Activated CD8-positive, alpha-beta memory T cell treated with anti-CD3 and anti-CD28 coated beads for 36 hours (primary cell): ENCODE results near the gene CCDC73. TPM values are rescaled to one million over a fixed set of nuclear protein-coding genes. Genes with fewer than 3 reads are reported as not detected.
"Not testable (repeated sequence)": the region's sequence is repeated elsewhere in the genome, so short reads cannot be mapped to it uniquely, and the experiment has no call there.

Experiments used
- CTCF ChIA-PET: fragments of 350-600 bp; sonication (Branson Sonifier 250); formaldehyde crosslinking; loops from one replicate; lab custom pipeline; 2021; ENCODE audit warnings: antibody characterized with exemption; lab: Charles Lee
- POLR2A ChIA-PET: fragments of 350-600 bp; sonication (Branson Sonifier 250); formaldehyde crosslinking; loops from one replicate; lab custom pipeline; 2021; ENCODE audit warnings: antibody characterized with exemption; lab: Charles Lee
- total RNA-seq, 2 experiments: library from RNA; stranded (reverse); gene quantifications; one replicate each; pipeline ENCODE4 v1.2.3, GENCODE V29; 2021

CCDC73 gene
- total RNA-seq, 2 experiments from 2014 or later, result 0.04 TPM

GRCh38 chr11:32817181-32817851 is 22.9 kb upstream of the CCDC73 start:
- ChIA-PET CTCF (no interaction called here), POLR2A (no interaction called here)

- POLR2A ChIA-PET, result no interaction called here
- CTCF ChIA-PET, result interaction anchor here (1.2 to 1.6 kb wide), 2 partner anchors 16 to 258 kb away, joined by 3 to 4 read pairs; no protein-coding TSS in a partner anchor
Observed at GRCh38 chr11:32809313-32809712, 14.9 kb upstream of the CCDC73 start.

- POLR2A ChIA-PET, result no interaction called here
- CTCF ChIA-PET, result no interaction called here
Observed at GRCh38 chr11:32796425-32796824, 2.0 kb upstream of the CCDC73 start.

GRCh38 chr11:32792948-32793475 is 1.4 kb downstream of the CCDC73 start:
- CTCF ChIA-PET, result interaction anchor here (1.0 to 1.4 kb wide), 2 partner anchors 16 to 469 kb away, joined by 3 read pairs; no protein-coding TSS in a partner anchor
- POLR2A ChIA-PET, result no interaction called here

GRCh38 chr11:32792111-32792947 is 2.1 kb downstream of the CCDC73 start:
- CTCF ChIA-PET, result interaction anchor here (0.7 to 1.4 kb wide), 3 partner anchors 17 to 469 kb away, joined by 3 read pairs; no protein-coding TSS in a partner anchor
- POLR2A ChIA-PET, result no interaction called here

- ChIA-PET POLR2A (no interaction called here), CTCF (no interaction called here)
Observed at GRCh38 chr11:32790916-32791315, 3.5 kb downstream of the CCDC73 start.

GRCh38 chr11:32786811-32787210 is 7.7 kb downstream of the CCDC73 start:
- ChIA-PET CTCF (no interaction called here), POLR2A (no interaction called here)

GRCh38 chr11:32785262-32785661 is 9.2 kb downstream of the CCDC73 start:
- CTCF ChIA-PET, result no interaction called here
- POLR2A ChIA-PET, result no interaction called here

- CTCF ChIA-PET, result no interaction called here
- POLR2A ChIA-PET, result no interaction called here
Observed at GRCh38 chr11:32781721-32782120, 12.7 kb downstream of the CCDC73 start.

GRCh38 chr11:32780839-32781238 is 13.6 kb downstream of the CCDC73 start:
- POLR2A ChIA-PET, CTCF ChIA-PET: not testable (repeated sequence)

GRCh38 chr11:32779136-32779535 is 15.3 kb downstream of the CCDC73 start:
- ChIA-PET CTCF (no interaction called here), POLR2A (no interaction called here)

- ChIA-PET CTCF (no interaction called here), POLR2A (no interaction called here)
Observed at GRCh38 chr11:32775908-32776307, 18.6 kb downstream of the CCDC73 start.

- CTCF ChIA-PET, result no interaction called here
- POLR2A ChIA-PET, result no interaction called here
Observed at GRCh38 chr11:32774081-32774480, 20.4 kb downstream of the CCDC73 start.

GRCh38 chr11:32772731-32773130 is 21.7 kb downstream of the CCDC73 start:
- CTCF ChIA-PET, result no interaction called here
- POLR2A ChIA-PET, result no interaction called here

- CTCF ChIA-PET, POLR2A ChIA-PET: not testable (repeated sequence)
Observed at GRCh38 chr11:32761774-32762173, 32.7 kb downstream of the CCDC73 start.

GRCh38 chr11:32758291-32758690 is 36.2 kb downstream of the CCDC73 start:
- ChIA-PET CTCF (no interaction called here), POLR2A (no interaction called here)

GRCh38 chr11:32753181-32753580 is 41.3 kb downstream of the CCDC73 start:
- CTCF ChIA-PET, POLR2A ChIA-PET: not testable (repeated sequence)

GRCh38 chr11:32752001-32752400 is 42.5 kb downstream of the CCDC73 start:
- POLR2A ChIA-PET, result no interaction called here
- CTCF ChIA-PET, result no interaction called here

- CTCF ChIA-PET, result no interaction called here
- POLR2A ChIA-PET, result no interaction called here
Observed at GRCh38 chr11:32751381-32751780, 43.1 kb downstream of the CCDC73 start.

- CTCF ChIA-PET, result no interaction called here
- POLR2A ChIA-PET, result no interaction called here
Observed at GRCh38 chr11:32729976-32730375, 64.5 kb downstream of the CCDC73 start.
